H7 (cell line): ENCODE data around the gene AMIGO3. TPM values are rescaled to one million over a fixed set of nuclear protein-coding genes. Genes with fewer than 3 reads are reported as not detected.
"Not testable (repeated sequence)": the region's sequence is repeated elsewhere in the genome, so short reads cannot be mapped to it uniquely, and the experiment has no call there.

Experiments
- DNase-seq: peaks from one replicate; pipeline ENCODE4 v3.0.0; 2012
- H3K27me3 ChIP-seq: 2 replicates; pipeline ENCODE4 v1.6.0; 2011; ENCODE audit warnings: mild to moderate bottlenecking, low read length; ENCODE audit not compliant: control insufficient read depth, insufficient read depth
- H3K36me3 ChIP-seq: replicated peaks from 2 replicates; pipeline ENCODE4 v1.5.1; 2011; ENCODE audit warnings: low read length; ENCODE audit not compliant: control insufficient read depth, insufficient read depth
- H3K4me3 ChIP-seq: 2 replicates; pipeline ENCODE4 v1.5.1; 2011; ENCODE audit warnings: low read depth, mild to moderate bottlenecking, control low read depth, low read length, moderate library complexity; ENCODE audit not compliant: insufficient read depth
- total RNA-seq: library from RNA; depleted of rRNA; stranded (reverse); fragments of >200 nt; shearing (Covaris generic); gene quantifications from 2 replicates; pipeline ENCODE4 v1.2.3, GENCODE V29; 2014

AMIGO3 gene
- total RNA-seq, 1 experiment from 2014 or later: 5.8 TPM

GRCh38 chr3:49709852-49710251 is 9.6 kb downstream of the AMIGO3 start:
- DNase-seq: no peak
- Histone ChIP-seq H3K27me3 (no peaks in the 10 kb centered on the region), H3K36me3 (peaks cover 6% of the 10 kb centered on the region), H3K4me3 (no peak overlapping the region)

- Histone ChIP-seq H3K36me3 (peaks cover 7% of the 10 kb centered on the region), H3K4me3 (no peak overlapping the region), H3K27me3 (no peaks in the 10 kb centered on the region)
- DNase-seq: no peak
Measured at GRCh38 chr3:49707113-49707480, 12.4 kb downstream of the AMIGO3 start.

- Histone ChIP-seq H3K27me3 (no peaks in the 10 kb centered on the region), H3K4me3 (no peak overlapping the region), H3K36me3 (peaks cover 11% of the 10 kb centered on the region)
- DNase-seq: no peak
Measured at GRCh38 chr3:49706456-49707112, 12.9 kb downstream of the AMIGO3 start.

- no peak for DNase-seq
- no peaks in the 10 kb centered on the region for H3K27me3 ChIP-seq
- H3K36me3 ChIP-seq: peaks cover 11% of the 10 kb centered on the region
- no peak overlapping the region for H3K4me3 ChIP-seq
Measured at GRCh38 chr3:49705390-49705960, 14.0 kb downstream of the AMIGO3 start.

- H3K36me3 ChIP-seq: peaks cover 13% of the 10 kb centered on the region
- DNase-seq: no peak
- H3K4me3 ChIP-seq: no peak overlapping the region
- no peaks in the 10 kb centered on the region for H3K27me3 ChIP-seq
Measured at GRCh38 chr3:49704629-49705028, 14.9 kb downstream of the AMIGO3 start.

- no peak for DNase-seq
- peaks cover 13% of the 10 kb centered on the region for H3K36me3 ChIP-seq
- no peaks in the 10 kb centered on the region for H3K27me3 ChIP-seq
- no peak overlapping the region for H3K4me3 ChIP-seq
Measured at GRCh38 chr3:49703956-49704355, 15.5 kb downstream of the AMIGO3 start.

- peak; percentile 97 for DNase-seq
- Histone ChIP-seq H3K4me3 (no peak overlapping the region), H3K27me3 (no peaks in the 10 kb centered on the region), H3K36me3 (peaks cover 13% of the 10 kb centered on the region)
Measured at GRCh38 chr3:49703443-49703927, 16.0 kb downstream of the AMIGO3 start.

GRCh38 chr3:49702672-49703071 is 16.8 kb downstream of the AMIGO3 start:
- H3K27me3 ChIP-seq: no peaks in the 10 kb centered on the region
- no peak for DNase-seq
- H3K4me3 ChIP-seq: no peak overlapping the region
- peaks cover 13% of the 10 kb centered on the region for H3K36me3 ChIP-seq

GRCh38 chr3:49701388-49702077 is 18.0 kb downstream of the AMIGO3 start:
- H3K4me3 ChIP-seq: no peak overlapping the region
- peaks cover 13% of the 10 kb centered on the region for H3K36me3 ChIP-seq
- DNase-seq: peak; percentile 93
- no peaks in the 10 kb centered on the region for H3K27me3 ChIP-seq

GRCh38 chr3:49700453-49701128 is 18.9 kb downstream of the AMIGO3 start:
- H3K27me3 ChIP-seq: no peaks in the 10 kb centered on the region
- peaks cover 10% of the 10 kb centered on the region for H3K36me3 ChIP-seq
- no peak overlapping the region for H3K4me3 ChIP-seq
- peak; percentile 83 for DNase-seq

GRCh38 chr3:49700014-49700413 is 19.5 kb downstream of the AMIGO3 start:
- H3K4me3 ChIP-seq: no peak overlapping the region
- H3K27me3 ChIP-seq: no peaks in the 10 kb centered on the region
- no peak for DNase-seq
- peaks cover 7% of the 10 kb centered on the region for H3K36me3 ChIP-seq

GRCh38 chr3:49699281-49699979 is 20.1 kb downstream of the AMIGO3 start:
- H3K4me3 ChIP-seq: no peak overlapping the region
- H3K36me3 ChIP-seq: peaks cover 7% of the 10 kb centered on the region
- DNase-seq: no peak
- no peaks in the 10 kb centered on the region for H3K27me3 ChIP-seq

- not testable (repeated sequence) for H3K27me3 ChIP-seq, DNase-seq, H3K4me3 ChIP-seq, H3K36me3 ChIP-seq
Measured at GRCh38 chr3:49695350-49696015, 24.0 kb downstream of the AMIGO3 start.
